Stimulated activated CD4-positive, alpha-beta T cell treated with anti-CD3 and anti-CD28 coated beads, Interleukin-12 subunit alpha, Interleukin-12 subunit beta, amount 100 ng/mL, for 48 hours (primary cell): ENCODE results near the gene RERE.

Experiments
- DNase-seq, 3 donors: peaks; one replicate each; pipeline ENCODE4 v3.0.0-alpha.2; 2020; ENCODE audit warnings: low read depth in 2 of 3, low spot score in 1 of 3

The RERE gene

GRCh38 chr1:8343044-8343443 is 474.4 kb downstream of the RERE start:
- no peak for DNase-seq

- DNase-seq, result no peak
Observed at GRCh38 chr1:8342325-8342724, 475.1 kb downstream of the RERE start.

- no peak for DNase-seq
Observed at GRCh38 chr1:8340448-8340847, 477.0 kb downstream of the RERE start.

- no peak for DNase-seq
Observed at GRCh38 chr1:8339203-8339600, 478.2 kb downstream of the RERE start.

- no peak for DNase-seq
Observed at GRCh38 chr1:8338526-8339202, 478.8 kb downstream of the RERE start.

GRCh38 chr1:8337776-8338525 is 479.5 kb downstream of the RERE start:
- no peak for DNase-seq

- no peak for DNase-seq
Observed at GRCh38 chr1:8335246-8335645, 482.2 kb downstream of the RERE start.

- no peak for DNase-seq
Observed at GRCh38 chr1:8334106-8334851, 483.2 kb downstream of the RERE start.

- no peak for DNase-seq
Observed at GRCh38 chr1:8333246-8333987, 484.0 kb downstream of the RERE start.

- DNase-seq, result no peak
Observed at GRCh38 chr1:8332806-8333205, 484.6 kb downstream of the RERE start.

GRCh38 chr1:8330271-8331125 is 486.9 kb downstream of the RERE start:
- no peak for DNase-seq

- no peak for DNase-seq
Observed at GRCh38 chr1:8329858-8330257, 487.6 kb downstream of the RERE start.

- no peak for DNase-seq
Observed at GRCh38 chr1:8329439-8329838, 488.0 kb downstream of the RERE start.

- no peak for DNase-seq
Observed at GRCh38 chr1:8328271-8328670, 489.2 kb downstream of the RERE start.

- DNase-seq, result no peak
Observed at GRCh38 chr1:8326265-8326664, 491.2 kb downstream of the RERE start.

GRCh38 chr1:8325771-8326170 is 491.7 kb downstream of the RERE start:
- DNase-seq, result no peak

GRCh38 chr1:8324176-8324810 is 493.1 kb downstream of the RERE start:
- no peak for DNase-seq

GRCh38 chr1:8323706-8324105 is 493.7 kb downstream of the RERE start:
- no peak for DNase-seq

GRCh38 chr1:8321612-8322011 is 495.8 kb downstream of the RERE start:
- no peak for DNase-seq

- DNase-seq, result no peak
Observed at GRCh38 chr1:8318436-8318835, 499.0 kb downstream of the RERE start.
